Measurements from ENCODE around the gene CAVIN2. TPM values are rescaled to one million over a fixed set of nuclear protein-coding genes. Genes with fewer than 3 reads are reported as not detected.
"Not testable (repeated sequence)": the region's sequence is repeated elsewhere in the genome, so short reads cannot be mapped to it uniquely, and the experiment has no call there.

The CAVIN2 gene
- total RNA-seq, 1 experiment from 2014 or later: 2.3 TPM

GRCh38 chr2:191786694-191787093, 60.2 kb downstream of the CAVIN2 start:
- no peak for TF ChIP-seq EZH2 (IDR thresholded peaks at IDR 0.05; ENCODE audit: low read depth)
- TF ChIP-seq CTCF (conservative IDR thresholded peaks at IDR 0.05): no peak
- no TSS peak for BruUV-seq (replicated peaks)
- Histone ChIP-seq H3K9me2 (ENCODE audit: insufficient read depth) (no peaks in the 10 kb centered on the region; the same call in 1 of the 2 replicates), H3K27me3 (ENCODE audit: insufficient read depth, low read depth) (no peaks in the 10 kb centered on the region), H3K4me3 (no peak overlapping the region), H3K79me2 (ENCODE audit: low read depth) (no peaks in the 10 kb centered on the region), H2AFZ (no peak overlapping the region), H3K27ac (no peak overlapping the region), H4K20me1 (ENCODE audit: insufficient read depth) (no peaks in the 10 kb centered on the region), H3F3A (ENCODE audit: insufficient read depth, low read depth) (no peaks in the 10 kb centered on the region), H3K4me2 (no peak overlapping the region), H3K36me3 (ENCODE audit: low read depth) (no peaks in the 10 kb centered on the region), H3K4me1 (replicated peaks; ENCODE audit: insufficient read depth) (no peaks in the 10 kb centered on the region), H3K9me3 (ENCODE audit: insufficient read depth, low read depth) (no peaks in the 10 kb centered on the region)
- ChIA-PET POLR2A (ENCODE audit: unreplicated experiment) (interaction anchor here (0.6 kb wide), 1 partner anchor 188 kb away, joined by 3 read pairs; no protein-coding TSS in a partner anchor), CTCF (interaction anchor here (0.7 kb wide), 1 partner anchor 1002 kb away, joined by 7 read pairs; no protein-coding TSS in a partner anchor)
- intact Hi-C loops (cut with micrococcal nuclease; ENCODE audit: unreplicated experiment): no loop called here
- no peak for DNase-seq

GRCh38 chr2:191785651-191786050, 61.2 kb downstream of the CAVIN2 start:
- H3K4me3 ChIP-seq; H3K9me2 ChIP-seq (ENCODE audit: insufficient read depth); DNase-seq; H3K4me1 ChIP-seq (replicated peaks; ENCODE audit: insufficient read depth); H3F3A ChIP-seq (ENCODE audit: insufficient read depth, low read depth); H3K27ac ChIP-seq; BruUV-seq (replicated peaks); CTCF ChIA-PET; H2AFZ ChIP-seq; H3K27me3 ChIP-seq (ENCODE audit: insufficient read depth, low read depth); H3K36me3 ChIP-seq (ENCODE audit: low read depth); H3K4me2 ChIP-seq; H4K20me1 ChIP-seq (ENCODE audit: insufficient read depth); H3K9me3 ChIP-seq (ENCODE audit: insufficient read depth, low read depth); H3K79me2 ChIP-seq (ENCODE audit: low read depth); intact Hi-C loops (cut with micrococcal nuclease; ENCODE audit: unreplicated experiment); POLR2A ChIA-PET (ENCODE audit: unreplicated experiment): not testable (repeated sequence)

Other genes starting within 250 kb of the CAVIN2 start
- 39.0 and 46.5 TPM in 2 replicates for gene NABP1, start 169.0 kb downstream of the CAVIN2 start, total RNA-seq (2021)

Measured in PC-9 (cell line).